ENCODE data around the gene STAG1. TPM values are rescaled to one million over a fixed set of nuclear protein-coding genes. Genes with fewer than 3 reads are reported as not detected.

The STAG1 gene
- total and polyA plus RNA-seq, 2 of the 13 experiments (the other 11 are each of a cell fraction or from before 2014, with no cell fraction given): 6.2 to 25.9 TPM

GRCh38 chr3:136498919-136499447 lies 253.2 kb downstream of the STAG1 start (continued):
- TF ChIP-seq CC2D1A (CRISPR knock-in tag; IDR thresholded peaks at IDR 0.05) (no peak), ZNF597 (CRISPR knock-in tag; IDR thresholded peaks at IDR 0.05) (no peak), ZNF746 (CRISPR knock-in tag; IDR thresholded peaks at IDR 0.05) (no peak), ZNF710 (CRISPR knock-in tag; IDR thresholded peaks at IDR 0.05; ENCODE audit: borderline replicate concordance) (peak; percentile 63; the same call in 1 of the 2 replicates), ZNF557 (CRISPR knock-in tag; IDR thresholded peaks at IDR 0.05) (peak; percentile 68; the same call in 1 of the 2 replicates), NCOA2 (CRISPR knock-in tag; IDR thresholded peaks at IDR 0.05) (peak; percentile 93), ZNF816 (CRISPR knock-in tag; IDR thresholded peaks at IDR 0.05; ENCODE audit: borderline replicate concordance) (no peak), TEAD3 (CRISPR knock-in tag; optimal IDR thresholded peaks at IDR 0.05; ENCODE audit: borderline replicate concordance) (peak; percentile 86), ZNF337 (CRISPR knock-in tag; IDR thresholded peaks at IDR 0.05; ENCODE audit: borderline replicate concordance, low read depth) (no peak), ISL2 (CRISPR knock-in tag; IDR thresholded peaks at IDR 0.05) (peak; percentile 88), HOXA3 (CRISPR knock-in tag; IDR thresholded peaks at IDR 0.05) (peak; percentile 86), ZNF333 (CRISPR knock-in tag; IDR thresholded peaks at IDR 0.05; ENCODE audit: borderline replicate concordance) (no peak), SOX6 (IDR thresholded peaks at IDR 0.05) (no peak), SOX6 (CRISPR knock-in tag; IDR thresholded peaks at IDR 0.05) (peak; percentile 100), ZGPAT (CRISPR knock-in tag; IDR thresholded peaks at IDR 0.05) (peak; percentile 96), ERF (CRISPR knock-in tag; IDR thresholded peaks at IDR 0.05) (peak; percentile 81; the same call in 1 of the 2 replicates)
- TF ChIP-seq, protein P1, sequence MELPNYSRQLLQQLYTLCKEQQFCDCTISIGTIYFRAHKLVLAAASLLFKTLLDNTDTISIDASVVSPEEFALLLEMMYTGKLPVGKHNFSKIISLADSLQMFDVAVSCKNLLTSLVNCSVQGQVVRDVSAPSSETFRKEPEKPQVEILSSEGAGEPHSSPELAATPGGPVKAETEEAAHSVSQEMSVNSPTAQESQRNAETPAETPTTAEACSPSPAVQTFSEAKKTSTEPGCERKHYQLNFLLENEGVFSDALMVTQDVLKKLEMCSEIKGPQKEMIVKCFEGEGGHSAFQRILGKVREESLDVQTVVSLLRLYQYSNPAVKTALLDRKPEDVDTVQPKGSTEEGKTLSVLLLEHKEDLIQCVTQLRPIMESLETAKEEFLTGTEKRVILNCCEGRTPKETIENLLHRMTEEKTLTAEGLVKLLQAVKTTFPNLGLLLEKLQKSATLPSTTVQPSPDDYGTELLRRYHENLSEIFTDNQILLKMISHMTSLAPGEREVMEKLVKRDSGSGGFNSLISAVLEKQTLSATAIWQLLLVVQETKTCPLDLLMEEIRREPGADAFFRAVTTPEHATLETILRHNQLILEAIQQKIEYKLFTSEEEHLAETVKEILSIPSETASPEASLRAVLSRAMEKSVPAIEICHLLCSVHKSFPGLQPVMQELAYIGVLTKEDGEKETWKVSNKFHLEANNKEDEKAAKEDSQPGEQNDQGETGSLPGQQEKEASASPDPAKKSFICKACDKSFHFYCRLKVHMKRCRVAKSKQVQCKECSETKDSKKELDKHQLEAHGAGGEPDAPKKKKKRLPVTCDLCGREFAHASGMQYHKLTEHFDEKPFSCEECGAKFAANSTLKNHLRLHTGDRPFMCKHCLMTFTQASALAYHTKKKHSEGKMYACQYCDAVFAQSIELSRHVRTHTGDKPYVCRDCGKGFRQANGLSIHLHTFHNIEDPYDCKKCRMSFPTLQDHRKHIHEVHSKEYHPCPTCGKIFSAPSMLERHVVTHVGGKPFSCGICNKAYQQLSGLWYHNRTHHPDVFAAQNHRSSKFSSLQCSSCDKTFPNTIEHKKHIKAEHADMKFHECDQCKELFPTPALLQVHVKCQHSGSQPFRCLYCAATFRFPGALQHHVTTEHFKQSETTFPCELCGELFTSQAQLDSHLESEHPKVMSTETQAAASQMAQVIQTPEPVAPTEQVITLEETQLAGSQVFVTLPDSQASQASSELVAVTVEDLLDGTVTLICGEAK (IDR thresholded peaks at IDR 0.05): no peak
- TF ChIP-seq, protein P1 (CRISPR knock-in tag; IDR thresholded peaks at IDR 0.05): 0 out of 2 replicates have a peak, but pooled peaks have one; percentile 35

Data from HepG2 (cell line).